Stomach smooth muscle (tissue), 2 donors: Measurements from ENCODE around the gene FAM83C.

Experiments used
- H3K27ac ChIP-seq: one replicate; pipeline ENCODE4 v1.7.0; 2013; ENCODE audit warnings: mild to moderate bottlenecking, low read length, inconsistent platforms
- H3K27me3 ChIP-seq, 2 donors: one replicate each; pipeline ENCODE4 v1.7.0; 2013; ENCODE audit warnings: low read length in 2 of 2; ENCODE audit not compliant: insufficient read depth in 2 of 2, control insufficient read depth in 1 of 2
- H3K36me3 ChIP-seq, 2 donors: one replicate each; pipeline ENCODE4 v1.7.0; 2013; ENCODE audit warnings: low read length in 2 of 2; ENCODE audit not compliant: control insufficient read depth in 2 of 2, insufficient read depth in 2 of 2
- H3K4me1 ChIP-seq: one replicate; pipeline ENCODE4 v1.7.0; 2013; ENCODE audit warnings: low read length; ENCODE audit not compliant: control insufficient read depth, insufficient read depth
- H3K4me3 ChIP-seq, 2 donors: one replicate each; pipeline ENCODE4 v1.7.0; 2013; ENCODE audit warnings: low read length in 2 of 2
- H3K9ac ChIP-seq, 2 donors: one replicate each; pipeline ENCODE4 v1.7.0; 2013; ENCODE audit warnings: low read length in 2 of 2, mild to moderate bottlenecking in 1 of 2
- H3K9me3 ChIP-seq, 2 donors: one replicate each; pipeline ENCODE4 v1.7.0; 2013; ENCODE audit warnings: low read length in 2 of 2; ENCODE audit not compliant: control insufficient read depth in 2 of 2
- donor health status: healthy.
- donor health status: Pancreatic carcinoma.

FAM83C gene

GRCh38 chr20:35288325-35289060 is 3.7 kb downstream of the FAM83C start:
- Histone ChIP-seq H3K4me3 (no peak overlapping the region), H3K9ac (no peak overlapping the region), H3K27me3 (peaks cover 2 to 8% of the 10 kb centered on the region in 2 donors), H3K27ac (no peak overlapping the region), H3K36me3 (no peaks in the 10 kb centered on the region), H3K9me3 (no peaks in the 10 kb centered on the region), H3K4me1 (peaks cover 13% of the 10 kb centered on the region)

DNA sequence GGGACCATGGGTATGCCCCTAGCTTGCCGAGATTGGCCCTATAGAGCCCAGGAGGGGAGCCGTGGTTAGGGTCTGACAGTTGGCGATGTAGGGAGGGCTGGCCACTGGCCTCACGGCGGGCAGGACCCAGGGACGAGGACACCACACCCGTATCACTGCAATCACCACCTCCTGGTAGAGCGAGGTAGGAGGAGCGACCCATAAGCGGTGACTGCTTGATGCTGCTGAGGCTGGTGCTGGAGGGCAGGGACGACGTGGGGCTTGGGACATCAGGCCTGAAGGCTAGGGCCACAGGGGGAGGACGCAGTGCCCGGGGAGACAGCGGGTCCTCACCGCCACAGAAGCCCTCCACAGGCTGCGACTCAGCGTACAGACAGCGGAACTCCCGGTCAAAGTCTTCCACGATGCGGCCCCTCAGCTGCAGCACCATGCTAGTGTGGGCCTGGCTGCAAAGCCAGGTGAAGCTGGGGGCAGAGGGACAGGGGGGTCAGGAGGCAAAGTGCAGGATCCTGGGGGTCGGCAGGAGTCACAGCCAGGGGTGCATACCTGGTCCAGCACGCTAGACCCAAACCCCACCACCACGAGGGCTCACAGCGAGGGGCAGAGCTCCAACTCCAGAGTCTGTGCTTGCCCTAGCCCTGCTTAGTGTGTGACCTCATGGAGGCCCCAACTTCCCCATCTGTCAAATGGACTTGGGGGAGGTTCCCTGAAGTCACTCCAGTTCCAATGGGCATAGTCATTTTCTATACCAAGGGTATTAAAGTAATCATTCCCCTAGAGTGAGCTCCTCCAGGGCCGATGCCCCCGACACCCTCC is 4.5 kb downstream of the FAM83C start:
- Histone ChIP-seq H3K27ac (no peak overlapping the region), H3K9me3 (no peaks in the 10 kb centered on the region), H3K36me3 (no peaks in the 10 kb centered on the region), H3K27me3 (peaks cover 2 to 6% of the 10 kb centered on the region in 2 donors), H3K4me1 (peaks cover 16% of the 10 kb centered on the region), H3K4me3 (no peak overlapping the region), H3K9ac (no peak overlapping the region)

DNA sequence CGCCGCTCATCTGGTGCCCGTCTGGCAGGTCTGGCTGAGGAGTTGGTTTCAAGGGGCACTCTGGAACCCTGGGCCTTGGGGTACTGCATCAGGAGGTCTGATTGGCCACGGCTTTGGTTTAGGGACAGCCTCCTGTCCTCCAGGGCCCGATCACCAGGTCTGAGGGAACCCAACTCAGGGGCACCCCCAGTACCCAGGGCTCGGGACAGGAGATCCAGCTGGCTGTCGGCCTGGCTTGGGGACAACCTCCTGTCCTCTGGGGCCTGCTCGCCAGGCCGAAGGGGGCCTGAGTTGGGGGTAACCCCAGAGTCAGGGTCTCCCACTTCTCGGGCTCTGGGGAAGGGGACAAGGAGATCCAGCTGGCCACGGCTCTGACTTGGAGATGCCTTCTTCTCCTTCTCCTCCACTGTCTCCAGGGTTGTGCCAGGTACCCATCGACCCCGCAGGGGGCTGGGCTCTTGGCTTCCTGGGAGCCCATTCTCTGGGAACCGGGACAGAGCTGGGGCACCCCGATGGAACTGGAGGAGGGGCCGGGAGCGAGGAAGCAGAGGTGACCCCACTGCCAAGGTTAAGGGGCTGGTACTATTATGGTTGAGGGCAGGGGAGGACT is 5.2 kb downstream of the FAM83C start:
- no peak overlapping the region for H3K27ac ChIP-seq

DNA sequence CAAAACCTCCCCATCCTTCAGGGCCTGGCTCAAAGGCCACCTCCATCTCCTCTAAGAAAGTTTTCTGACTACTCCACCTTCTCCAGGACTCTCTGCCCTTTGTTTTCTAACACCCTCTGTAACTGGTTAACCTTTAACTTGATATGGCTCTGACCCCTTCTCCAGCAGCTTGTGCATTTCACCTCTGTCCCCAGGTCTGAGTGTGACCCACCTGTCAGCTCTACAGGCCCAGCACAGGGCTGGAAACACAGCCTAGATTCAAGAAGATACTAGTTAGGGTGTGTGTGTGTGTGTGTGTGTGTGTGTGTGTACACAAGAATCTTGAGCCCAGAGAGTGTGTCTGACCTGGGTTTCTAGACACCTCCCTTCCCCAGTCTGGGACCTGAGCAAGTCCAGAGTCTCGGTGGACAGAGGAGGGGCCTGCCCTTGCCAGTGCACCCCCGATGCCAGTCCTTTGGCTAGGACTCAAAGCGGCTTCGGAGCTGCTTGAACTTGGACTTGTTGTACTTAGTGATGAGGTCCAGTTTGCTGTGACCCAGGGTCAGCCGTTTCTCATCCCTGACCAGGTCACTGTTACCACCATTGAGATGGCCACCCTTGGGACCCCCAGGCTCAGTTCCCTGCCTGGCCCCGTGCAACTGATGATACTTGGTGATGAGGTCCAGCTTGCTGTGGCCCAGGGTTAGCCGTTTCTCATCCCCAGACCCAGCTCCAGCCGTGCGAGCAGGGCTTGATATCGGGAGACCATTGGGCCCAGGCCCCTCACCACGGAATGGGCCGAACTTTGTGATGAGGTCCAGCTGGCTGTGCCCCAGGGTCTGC is 5.9 kb downstream of the FAM83C start:
- H3K27me3 ChIP-seq: no peaks in the 10 kb centered on the region
- no peak overlapping the region for H3K4me3 ChIP-seq
- H3K4me1 ChIP-seq: peaks cover 16% of the 10 kb centered on the region
- no peak overlapping the region for H3K27ac ChIP-seq
- H3K9me3 ChIP-seq: no peaks in the 10 kb centered on the region
- H3K9ac ChIP-seq: no peak overlapping the region
- H3K36me3 ChIP-seq: no peaks in the 10 kb centered on the region

More for the DNA sequence above, 5.2 kb downstream of the FAM83C start:
- Histone ChIP-seq H3K36me3 (no peaks in the 10 kb centered on the region), H3K27me3 (peaks cover 0 to 1% of the 10 kb centered on the region in 2 donors), H3K4me3 (no peak overlapping the region), H3K9me3 (no peaks in the 10 kb centered on the region), H3K9ac (no peak overlapping the region), H3K4me1 (peaks cover 16% of the 10 kb centered on the region)

DNA sequence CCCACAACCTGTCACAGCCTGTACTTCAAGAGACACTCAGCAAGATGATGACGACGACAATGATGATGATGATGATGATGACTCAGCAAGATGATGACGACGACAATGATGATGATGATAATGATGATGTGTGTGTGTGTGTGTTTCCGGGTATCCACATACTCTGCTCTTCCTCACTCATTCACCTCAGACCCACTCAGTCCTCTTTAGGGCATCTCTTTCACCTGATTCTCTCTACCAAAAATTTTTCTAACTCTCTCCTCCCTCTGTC is 6.5 kb downstream of the FAM83C start:
- Histone ChIP-seq H3K4me3 (no peak overlapping the region), H3K27ac (no peak overlapping the region), H3K9me3 (no peaks in the 10 kb centered on the region), H3K4me1 (peaks cover 16% of the 10 kb centered on the region), H3K36me3 (peaks cover 0 to 2% of the 10 kb centered on the region in 2 donors), H3K27me3 (no peaks in the 10 kb centered on the region), H3K9ac (no peak overlapping the region)

GRCh38 chr20:35284992-35285805 is 7.0 kb downstream of the FAM83C start:
- Histone ChIP-seq H3K27me3 (no peaks in the 10 kb centered on the region), H3K4me1 (peaks cover 16% of the 10 kb centered on the region), H3K9me3 (no peaks in the 10 kb centered on the region), H3K36me3 (peaks cover under 1 to 7% of the 10 kb centered on the region in 2 donors), H3K27ac (peak overlapping the region; percentile 53), H3K4me3 (peak overlapping the region; percentile 90), H3K9ac (peak overlapping the region; percentile 91 to 94)

DNA sequence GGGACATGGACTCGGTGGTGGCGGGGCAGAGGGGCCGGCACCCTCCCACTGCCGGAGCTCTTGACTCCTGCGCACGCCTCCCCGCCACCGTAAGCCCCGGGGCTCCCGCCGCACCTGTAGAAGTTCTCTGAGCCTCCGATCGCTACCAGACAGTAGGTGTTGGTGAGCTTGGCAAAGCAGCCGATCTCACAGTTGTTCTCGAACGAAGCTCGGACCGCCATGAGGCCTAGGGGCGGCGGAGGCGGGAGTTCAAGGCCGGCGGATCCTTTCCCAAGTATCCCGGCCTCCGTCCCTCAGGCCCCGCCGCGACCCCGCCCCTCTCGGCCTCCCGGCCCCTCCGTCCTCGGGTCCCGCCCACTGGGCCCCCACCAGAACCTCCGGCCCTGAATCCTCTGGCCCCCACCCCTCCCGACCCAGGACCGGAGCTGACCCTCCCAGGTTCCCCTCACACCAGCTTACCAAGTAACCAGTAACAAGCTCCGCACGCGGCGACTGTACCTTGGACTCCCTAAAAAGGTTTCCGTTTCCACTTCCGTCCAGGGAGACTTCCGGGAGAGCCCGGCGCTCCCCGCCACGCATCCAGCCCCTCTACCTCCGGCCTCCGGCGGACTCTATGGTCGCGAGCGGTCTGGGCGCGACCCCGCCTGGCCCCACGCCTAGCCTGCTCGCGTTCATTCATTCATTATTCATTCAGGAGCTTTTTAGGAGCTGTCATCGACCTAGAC is 7.8 kb downstream of the FAM83C start, which contains the start of gene EIF6:
TSS of gene EIF6 (minus strand) at position 506 of the 725 bp plus-strand sequence. CDS start at position 221, 285 bp downstream.
- Histone ChIP-seq H3K9me3 (no peaks in the 10 kb centered on the region), H3K36me3 (peaks cover 8 to 15% of the 10 kb centered on the region in 2 donors), H3K4me1 (peaks cover 16% of the 10 kb centered on the region), H3K9ac (peak within 1 kb of the TSS; percentile 91 to 94), H3K4me3 (peak within 1 kb of the TSS; percentile 90), H3K27ac (peak within 1 kb of the TSS; percentile 53), H3K27me3 (no peaks in the 10 kb centered on the region)

GRCh38 chr20:35283441-35284266 is 8.6 kb downstream of the FAM83C start:
- Histone ChIP-seq H3K36me3 (peaks cover 16 to 22% of the 10 kb centered on the region in 2 donors), H3K9me3 (no peaks in the 10 kb centered on the region), H3K9ac (peak overlapping the region; percentile 91 to 94), H3K27me3 (no peaks in the 10 kb centered on the region), H3K4me1 (peaks cover 17% of the 10 kb centered on the region), H3K27ac (peak overlapping the region; percentile 53), H3K4me3 (peak overlapping the region; percentile 90)
